HG03354 (cell line): ENCODE data around the gene ARHGEF4.

ENCODE experiments used
- ATAC-seq: cut with Tn5 transposase; IDR thresholded peaks from one replicate; pipeline ENCODE4 v1.9.1; 2021; ENCODE audit warnings: mild to moderate bottlenecking; ENCODE audit not compliant: unreplicated experiment, poor library complexity, severe bottlenecking

Gene ARHGEF4

DNA sequence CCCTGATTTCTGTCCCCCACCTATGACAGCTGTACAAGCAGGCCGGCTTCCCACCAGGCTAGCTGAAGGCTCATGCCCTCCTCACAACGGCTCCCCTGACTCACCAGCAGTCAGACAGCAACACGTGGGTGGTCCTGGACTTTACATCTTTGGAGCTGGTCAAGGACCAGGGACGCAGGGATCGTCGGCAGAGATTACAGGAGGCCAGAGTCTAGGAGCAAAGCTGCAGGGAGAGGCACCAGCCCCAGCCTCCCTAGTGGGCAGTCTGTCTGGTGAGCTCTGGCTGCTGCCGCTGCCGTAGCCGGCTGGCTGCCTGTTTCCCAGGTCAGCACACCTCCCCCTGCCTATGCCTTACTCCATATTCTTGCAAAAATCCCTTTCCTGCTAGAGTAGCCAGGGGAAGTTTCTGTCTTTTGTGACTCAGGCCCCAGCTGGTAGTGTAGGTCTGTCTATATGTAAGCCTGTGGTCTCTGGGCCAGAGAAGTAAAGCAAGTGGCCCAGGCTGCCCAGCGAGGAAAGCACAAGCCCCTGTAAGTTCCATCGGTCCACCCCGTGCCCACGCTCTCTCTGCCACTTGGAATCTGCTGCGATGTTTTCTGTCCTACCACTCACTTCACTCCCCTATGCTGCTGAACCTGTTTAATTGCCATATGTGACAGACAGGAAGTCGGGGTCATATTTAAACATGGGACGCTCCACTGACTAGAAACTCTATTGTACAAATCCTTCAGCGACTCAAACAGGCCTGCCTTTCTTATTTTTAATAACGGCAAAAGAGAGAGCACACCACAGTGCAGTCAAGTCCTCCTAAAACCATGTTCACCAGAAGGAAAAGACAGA is 2.4 kb upstream of the ARHGEF4 start:
- no peak for ATAC-seq

DNA sequence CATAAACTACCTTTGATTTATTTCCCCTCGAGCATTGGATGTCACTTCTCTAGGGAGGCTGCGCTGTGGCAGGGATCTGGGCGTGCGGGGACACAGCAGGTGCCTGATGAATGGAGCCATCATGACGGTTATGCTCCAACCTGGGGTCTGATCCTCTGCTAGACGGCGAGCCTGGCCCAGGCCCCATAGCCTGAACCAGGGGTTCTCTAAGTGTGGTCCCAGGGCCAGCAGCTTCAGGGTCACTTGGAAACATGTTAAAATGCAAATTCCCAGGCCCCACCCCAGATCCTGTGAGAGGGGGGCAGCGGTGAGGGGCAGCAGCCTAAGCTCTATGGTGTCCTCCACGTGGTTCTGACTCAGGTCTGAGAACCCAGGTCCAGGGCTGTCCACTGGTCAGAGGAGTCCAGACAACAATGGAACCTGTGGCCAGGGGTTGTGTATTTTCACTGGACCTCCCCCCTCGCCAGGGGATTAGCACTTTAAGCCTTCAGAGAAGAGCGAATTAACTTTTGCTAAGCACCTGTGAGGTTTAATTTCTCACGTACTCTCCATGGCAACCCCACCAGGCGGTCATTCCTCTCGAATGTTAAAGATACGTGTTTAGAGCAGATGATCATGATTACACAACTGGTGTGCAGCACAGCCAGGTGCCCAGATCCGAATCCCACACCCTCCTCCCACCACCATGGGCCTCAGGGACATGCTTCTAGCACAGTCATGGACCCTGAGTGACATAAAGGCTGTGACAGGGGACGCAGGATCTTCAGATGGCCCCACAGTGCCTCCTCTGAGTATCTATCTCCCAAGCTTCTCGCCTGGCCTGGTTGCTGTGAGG is 1.6 kb upstream of the ARHGEF4 start:
- no peak for ATAC-seq

DNA sequence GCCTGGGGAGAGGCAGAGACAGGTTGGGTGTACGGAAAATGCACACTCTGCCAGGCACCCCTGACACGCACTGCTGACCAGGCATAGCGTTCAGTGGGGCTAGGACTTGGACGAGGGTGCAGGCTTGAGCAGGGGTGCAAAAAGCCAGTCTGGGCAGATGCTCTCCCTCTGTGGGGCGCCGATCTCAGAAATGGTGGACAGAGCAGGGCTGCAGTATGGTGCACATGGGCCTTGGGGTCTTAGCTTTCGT is 1.0 kb upstream of the ARHGEF4 start:
- no peak for ATAC-seq

DNA sequence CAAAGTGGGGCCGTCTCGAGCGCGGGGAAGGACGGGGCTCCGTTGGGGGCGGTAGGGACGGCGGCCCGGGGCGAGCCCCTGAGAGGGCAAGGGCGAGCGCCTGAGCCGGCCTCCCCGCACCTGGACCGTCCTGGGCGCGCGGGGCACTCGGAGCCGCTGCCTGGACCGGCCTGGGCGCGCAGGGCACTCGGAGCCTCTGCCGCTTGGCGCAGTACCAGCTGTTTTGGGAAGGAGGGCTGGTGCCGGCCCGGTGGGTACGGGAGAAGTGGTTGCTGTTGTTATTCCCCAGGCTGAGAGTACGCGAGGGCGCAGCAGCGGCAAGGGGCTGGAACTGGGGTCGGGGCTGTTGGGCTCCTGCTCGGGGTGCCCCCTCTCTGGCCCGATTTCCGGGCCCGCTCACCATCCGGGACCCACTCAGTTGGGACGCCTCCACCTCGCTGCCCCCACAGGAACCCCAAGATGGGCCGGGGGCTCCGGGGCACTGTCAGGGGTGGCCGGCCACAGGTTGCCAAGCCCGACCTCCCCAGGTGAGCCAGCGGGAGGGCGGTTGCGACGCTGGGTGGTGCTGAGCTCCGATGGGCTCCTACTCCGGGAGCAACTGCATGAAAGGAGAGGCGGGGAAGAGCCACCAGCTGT is 579 bp downstream of the ARHGEF4 start:
- ATAC-seq = no peak

DNA sequence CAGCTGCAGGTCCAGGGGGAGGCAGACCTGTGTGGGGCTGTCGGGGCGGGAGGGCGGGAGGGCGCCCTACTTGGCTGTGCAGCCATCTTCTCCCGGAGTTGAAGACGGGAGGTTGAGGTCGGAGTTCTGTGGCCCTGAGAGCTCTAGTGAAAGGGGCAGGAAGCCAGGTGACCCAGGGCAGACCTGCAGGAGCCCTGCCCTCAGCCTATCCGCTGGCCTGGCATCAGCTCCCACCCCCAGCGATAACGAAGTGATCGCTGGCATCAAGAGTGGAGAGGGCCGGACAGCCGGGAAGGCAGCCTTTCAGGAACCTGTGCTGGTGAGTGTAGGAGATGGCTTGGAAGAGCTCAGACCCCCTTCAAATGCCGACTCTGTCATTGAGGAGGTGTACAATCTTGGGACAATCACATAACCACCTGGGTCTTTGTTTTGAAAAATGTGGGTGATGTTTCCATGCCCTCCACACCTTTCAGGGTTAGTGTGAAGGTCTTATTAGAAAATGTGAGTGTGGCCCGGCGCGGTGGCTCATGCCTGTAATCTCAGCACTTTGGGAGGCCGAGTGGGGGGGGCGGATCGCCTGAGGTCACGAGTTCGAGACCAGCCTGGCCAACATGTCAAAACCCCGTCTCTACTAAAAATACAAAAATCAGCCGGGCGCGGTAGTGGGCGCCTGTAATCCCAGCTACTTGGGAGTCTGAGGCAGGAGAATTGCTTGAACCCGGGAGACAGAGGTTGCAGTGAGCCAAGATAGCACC is 1.3 kb downstream of the ARHGEF4 start:
- no peak for ATAC-seq

DNA sequence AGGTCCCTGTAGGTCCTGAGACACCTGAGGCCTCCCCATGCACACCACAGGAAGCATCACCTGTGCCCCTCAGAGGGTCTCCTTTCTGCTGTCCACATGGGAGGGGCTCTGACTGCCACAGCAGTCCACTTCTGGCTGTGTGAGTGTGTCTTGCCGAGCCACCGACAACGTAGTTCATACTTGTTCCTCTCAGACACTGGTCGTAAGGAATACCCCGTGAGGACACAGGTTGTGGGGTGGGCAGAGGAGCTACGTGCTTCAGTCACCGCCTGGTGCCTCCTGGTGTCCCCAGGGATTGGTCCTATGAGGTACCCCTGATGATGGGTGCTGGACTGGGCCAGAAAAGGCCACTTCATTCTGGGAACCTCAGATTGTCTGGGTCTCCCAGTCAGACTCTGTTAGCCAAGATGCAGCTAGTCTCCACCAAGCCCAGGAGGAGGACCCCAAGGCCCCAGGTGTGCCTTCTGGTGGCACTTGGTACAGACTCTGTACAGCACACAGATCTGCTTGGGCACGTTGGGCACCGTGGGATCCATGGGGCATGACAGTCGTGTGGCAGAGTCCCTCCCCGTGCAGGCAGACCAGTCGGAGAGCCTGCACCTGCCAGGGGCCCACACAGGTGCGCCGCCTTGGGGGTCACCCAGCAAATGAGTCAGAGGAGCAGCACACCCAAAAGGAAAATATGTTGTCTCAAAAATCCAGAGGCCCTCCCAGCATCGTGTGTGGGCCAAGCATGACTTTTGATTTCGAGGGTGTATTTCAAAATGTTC is 2.5 kb downstream of the ARHGEF4 start:
- no peak for ATAC-seq

DNA sequence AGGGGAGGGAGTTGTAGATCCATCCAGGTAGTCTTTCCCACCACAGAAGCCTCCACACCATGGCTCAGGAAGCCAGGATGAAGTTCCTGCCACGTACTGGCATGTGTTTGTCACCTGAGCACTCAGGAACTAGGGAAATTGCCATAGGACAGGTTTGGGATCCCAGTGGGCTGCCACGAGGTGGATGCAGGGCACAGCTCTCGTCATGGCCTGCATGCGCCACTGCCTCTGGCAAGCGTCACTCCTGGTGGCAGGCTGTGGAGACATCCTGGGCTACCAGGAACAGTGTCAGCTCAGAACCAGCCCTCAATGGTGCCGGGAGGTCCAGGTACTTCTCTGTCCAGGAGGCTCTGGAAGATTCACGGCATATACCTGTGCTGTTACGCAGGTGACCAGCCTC is 3.8 kb downstream of the ARHGEF4 start:
- ATAC-seq = no peak

DNA sequence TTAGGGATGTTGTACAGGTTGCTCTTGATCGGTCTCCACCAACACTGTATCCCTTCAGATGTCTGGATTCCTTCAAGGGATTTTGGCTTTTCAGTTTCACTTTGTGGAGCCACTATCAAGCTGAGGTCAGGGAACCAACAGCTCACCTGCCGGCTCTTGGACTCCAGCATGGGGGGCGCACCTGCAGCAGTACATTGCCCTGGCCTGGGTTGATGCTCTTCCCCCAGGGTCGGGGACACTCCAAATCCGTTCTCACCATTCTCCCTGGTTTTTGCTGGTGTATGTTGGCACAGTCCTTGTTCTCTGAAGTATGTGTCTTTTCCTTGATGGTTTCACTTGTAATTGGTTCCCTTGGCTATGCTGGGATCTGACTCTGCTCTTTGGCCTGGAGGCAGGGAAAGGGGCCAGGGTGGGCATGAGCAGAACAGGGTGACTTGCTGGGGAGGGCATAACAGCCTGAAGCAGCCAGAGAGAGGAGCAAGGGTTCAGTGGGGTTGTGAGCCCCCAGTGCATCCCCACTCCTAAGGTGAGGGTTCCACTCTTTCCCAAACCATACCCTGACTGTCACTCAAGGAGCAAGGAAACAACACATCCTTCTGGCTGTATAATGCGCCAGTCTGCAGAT is 5.1 kb downstream of the ARHGEF4 start:
- ATAC-seq = no peak

DNA sequence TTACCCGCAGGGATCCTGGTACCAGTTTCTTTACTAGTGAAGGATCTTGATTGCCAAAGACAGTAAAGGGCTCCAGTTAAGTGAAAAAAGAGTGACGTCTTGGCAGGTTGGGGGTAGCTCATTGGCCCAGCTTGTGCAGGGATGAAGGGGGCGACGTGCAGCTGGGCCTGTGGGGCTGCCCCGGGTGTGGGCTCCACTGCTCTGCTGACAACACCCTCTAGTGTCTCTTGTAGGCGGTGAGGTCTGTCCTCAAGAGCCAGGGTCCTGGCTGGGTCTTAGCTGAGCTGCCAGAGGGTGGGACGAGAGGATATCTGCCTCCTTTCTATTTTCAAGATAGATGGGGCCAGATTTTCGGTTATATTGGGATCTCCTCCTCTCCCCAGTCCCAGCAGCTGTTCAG is 6.1 kb downstream of the ARHGEF4 start:
- no peak for ATAC-seq

DNA sequence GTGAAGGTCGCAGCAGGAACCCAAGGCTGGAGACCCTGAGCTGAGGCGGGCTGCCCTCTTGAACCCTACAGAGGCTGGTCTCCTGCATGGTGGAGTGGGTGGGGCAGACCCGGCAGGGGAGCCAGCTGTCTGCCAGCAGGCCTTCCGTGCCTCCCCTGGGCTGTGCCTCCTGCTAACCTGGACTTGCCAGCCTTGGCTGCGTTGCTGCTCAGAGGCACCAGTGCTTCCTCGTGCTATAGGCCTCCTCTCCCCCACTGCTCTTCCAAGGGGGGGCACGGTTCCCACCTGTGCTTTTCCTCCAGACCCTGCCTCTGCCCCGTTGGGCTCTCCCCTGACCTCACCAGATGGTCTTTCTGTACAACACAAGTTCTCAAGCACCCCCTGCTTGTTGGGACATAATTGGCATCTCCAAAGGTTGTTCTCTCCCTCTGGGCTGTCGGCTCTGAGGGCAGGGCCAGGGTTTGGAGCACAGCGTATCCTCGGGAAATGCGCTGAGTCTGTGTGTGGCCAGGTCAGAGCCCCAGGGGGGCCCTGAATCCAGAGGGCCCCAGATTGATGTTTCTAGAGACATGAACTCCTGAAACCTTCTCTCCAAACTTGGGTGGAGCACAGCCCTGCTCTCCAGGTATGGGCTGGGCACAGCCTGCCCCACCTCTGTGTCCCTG is 6.7 kb downstream of the ARHGEF4 start:
- ATAC-seq = no peak

DNA sequence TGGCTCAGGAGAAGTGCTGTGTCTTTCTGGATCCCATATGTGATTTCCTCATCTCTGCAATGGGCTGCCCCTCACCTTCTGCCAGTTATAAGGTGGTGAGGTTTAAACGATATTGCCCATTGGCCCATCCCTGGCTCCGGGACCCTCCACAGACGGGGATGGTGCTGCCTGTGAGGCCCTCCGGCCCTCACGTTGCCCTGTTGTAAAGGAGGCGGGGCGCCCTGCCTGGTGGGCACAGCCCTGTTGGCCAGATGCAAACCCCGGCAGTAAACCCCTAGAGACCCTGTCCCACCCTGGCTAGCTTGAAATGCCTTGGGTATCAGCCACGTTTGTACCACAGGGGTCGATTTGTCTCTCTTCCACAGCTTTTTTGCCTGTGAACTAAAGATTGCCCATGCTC is 7.4 kb downstream of the ARHGEF4 start:
- ATAC-seq = no peak

DNA sequence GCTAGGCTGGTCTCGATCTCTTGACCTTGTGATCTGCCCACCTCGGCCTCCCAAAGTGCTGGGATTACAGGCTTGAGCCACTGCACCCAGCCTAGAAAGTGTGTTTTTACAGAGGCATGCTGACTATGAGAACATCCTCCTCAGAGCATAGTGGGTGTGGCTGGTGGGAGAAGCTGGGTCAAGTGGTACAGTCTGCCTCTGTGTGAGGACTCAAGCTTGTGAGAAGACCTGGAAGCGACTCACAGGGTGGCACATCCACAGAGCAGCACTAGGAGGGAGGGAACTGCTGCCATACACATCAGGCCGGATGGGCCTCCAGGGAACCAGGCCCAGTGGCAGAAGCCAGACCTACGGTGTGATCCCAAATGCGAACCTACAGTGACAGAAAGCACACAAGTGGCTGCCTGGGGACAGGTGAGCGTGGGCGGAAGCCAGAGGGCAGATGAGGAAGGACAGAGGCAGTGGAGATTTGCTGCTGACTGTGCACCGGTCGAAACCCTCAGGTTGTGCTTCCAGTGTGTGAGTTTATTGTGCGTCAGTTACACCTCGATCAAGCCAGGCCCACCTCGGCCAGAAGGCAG is 8.9 kb downstream of the ARHGEF4 start:
- ATAC-seq = no peak

DNA sequence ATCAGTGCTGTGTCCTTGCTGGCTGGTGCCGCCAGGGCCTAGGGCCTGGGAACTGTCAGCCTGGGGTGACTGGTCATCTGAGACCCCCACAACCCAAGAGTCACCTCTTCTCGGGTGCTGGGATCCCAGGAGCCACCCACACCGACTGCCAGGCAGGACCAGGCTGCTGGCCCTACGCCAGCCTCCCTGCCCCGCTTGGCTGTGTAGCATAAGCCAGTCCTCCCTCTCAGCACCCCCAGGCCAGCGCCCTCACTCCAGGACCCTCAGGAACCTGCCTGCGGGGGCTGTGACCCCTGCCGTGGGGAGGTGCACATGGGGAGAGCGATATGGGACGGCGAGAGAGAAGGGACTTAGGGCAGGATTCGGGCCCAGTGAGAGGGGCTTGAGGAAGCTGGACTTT is 9.5 kb downstream of the ARHGEF4 start:
- ATAC-seq = no peak

DNA sequence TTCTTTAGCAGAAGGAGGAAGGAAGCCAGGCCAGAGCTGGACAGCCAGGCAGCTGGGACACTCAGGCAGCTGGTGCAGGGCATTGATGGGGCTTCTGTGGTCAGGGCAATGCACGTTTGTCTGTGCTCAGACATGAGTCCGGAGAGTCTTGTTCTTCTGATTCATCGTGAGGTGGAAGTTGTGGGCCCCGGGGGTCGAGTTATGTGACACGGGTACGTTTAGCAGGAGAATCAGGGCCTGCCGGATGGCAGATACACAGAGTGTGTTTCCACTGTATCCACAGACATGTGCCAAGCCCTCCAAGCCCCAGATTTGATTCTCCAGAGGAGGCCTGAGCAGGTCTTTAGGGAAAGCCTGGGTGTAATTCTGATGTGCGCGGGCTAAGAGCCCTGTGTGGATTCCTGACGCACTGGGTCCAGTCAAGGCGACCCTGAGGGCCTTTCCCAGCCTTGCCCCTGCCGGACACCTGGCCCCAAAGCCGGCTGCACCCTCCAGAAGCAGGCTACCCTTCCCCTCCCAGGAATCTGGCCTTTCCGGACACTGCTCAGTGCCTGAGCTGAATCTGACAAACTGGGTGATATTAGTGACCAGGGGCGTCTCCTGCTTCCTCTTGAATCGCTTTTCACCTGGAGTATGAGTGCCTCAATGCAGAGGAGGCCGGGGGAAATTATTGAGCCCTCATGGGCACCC is 10.1 kb downstream of the ARHGEF4 start:
- no peak for ATAC-seq

DNA sequence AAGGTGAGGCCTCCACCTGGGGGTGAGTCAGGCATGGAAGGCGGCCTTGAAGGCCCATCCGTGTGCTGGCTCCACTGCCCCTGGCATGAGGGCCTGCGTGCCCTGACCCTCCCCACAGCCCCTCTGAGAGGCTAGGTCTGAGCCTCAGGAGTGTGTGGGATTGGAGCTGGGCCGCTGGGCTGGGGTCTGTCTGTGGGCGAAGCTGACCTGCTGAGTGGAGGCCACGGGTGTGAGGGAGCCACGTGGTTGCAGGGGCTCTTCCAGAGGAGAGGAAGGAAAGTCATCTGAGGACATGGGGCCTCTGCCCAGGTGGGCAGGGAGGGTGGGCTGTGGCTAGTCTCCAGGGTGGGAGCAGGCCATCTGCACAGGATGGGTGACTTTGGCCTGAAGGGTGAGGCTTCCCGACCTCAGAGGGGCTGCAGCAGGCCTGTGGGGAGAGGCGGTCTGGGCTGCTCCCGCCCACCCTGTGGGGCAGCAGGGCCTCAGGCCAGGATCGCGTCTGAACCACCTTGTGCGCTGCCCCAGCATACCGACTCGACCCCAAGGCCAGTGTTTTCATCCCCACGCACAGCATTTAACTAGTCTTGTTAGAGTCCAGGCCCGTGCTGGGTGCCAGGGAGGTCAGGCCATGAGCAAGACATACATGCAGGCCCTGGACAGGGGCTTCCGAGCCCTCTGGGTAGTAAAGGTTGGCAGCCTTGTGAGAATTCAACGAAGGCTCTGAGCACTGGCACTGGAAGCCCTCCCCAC is 11.2 kb downstream of the ARHGEF4 start:
- no peak for ATAC-seq

DNA sequence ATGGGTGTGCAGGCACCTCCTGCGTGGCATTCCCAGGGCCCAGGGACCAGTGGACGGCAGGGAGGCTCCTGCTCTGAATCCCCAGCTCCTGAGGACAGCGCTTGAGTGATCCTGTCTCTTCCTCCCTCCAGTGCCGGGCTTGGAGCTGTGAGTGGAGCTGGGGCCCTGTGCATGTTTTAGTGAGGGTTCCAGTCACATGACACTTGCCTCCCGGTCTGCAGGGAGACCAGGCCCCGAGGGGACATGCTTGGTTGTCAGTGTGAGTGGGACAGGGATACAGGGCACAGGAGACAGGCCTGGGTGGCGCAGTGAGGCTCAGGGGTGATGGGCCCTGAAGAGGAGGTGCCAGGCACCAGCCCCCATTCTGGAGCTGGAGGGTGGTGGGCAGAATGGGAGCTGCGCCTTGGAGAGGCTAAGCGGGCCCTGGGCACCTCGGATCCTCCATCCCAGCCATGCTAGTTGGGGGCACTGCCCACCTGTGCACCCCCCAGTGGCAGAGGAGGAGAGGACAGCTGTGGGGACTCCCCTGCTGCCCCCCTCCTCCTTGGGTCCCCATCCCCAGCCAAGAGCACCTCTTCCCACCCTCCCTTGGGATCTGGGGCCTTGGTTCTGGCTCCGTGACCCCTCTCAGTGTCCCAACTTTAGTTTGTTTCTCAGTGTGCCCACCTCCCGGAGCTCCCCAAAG is 12.0 kb downstream of the ARHGEF4 start:
- ATAC-seq = no peak
